Kidney capillary endothelial cell (primary cell): ENCODE measurements around the gene SCGB1A1.
A peak's percentile ranks its signal among the peaks of the same experiment; 100 is the strongest.

Source experiments
- DNase-seq: peaks from one replicate; pipeline ENCODE4 v3.0.0-alpha.2; 2018; ENCODE audit warnings: low spot score

SCGB1A1 gene

DNA sequence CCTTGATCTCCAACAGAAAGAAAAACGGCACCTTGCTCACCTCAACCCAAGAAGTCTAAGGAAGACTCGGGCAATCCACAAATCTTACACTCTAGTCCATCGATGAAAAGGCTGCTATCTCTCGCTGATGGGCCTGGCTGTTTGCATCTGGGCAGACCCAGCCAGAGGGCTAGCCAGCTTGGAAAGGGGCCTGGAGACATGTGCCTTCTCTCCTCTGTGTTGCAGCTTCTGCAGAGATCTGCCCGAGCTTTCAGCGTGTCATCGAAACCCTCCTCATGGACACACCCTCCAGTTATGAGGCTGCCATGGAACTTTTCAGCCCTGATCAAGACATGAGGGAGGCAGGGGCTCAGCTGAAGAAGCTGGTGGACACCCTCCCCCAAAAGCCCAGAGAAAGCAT lies 3.2 kb downstream of the SCGB1A1 start:
- no peak for DNase-seq

DNA sequence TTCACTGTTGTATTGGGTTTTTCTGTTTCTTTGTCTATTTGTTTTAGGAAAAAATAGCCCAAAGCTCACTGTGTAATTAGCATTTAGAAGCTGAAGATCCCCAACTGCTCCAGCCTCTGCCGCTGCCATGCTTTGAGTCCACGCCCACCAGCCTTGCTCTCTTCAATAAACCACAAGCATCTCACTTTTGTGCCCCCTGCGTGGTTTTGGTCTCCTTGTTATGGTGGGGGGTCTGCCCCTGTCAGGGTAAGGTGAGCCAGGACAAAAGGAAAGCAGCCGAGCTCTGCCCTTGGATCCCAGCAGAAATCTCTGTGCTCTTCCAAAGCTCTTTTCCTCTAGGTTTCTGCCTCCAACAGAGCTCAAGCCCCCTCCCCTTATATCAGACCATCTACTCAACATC lies 4.2 kb downstream of the SCGB1A1 start:
- DNase-seq: no peak

DNA sequence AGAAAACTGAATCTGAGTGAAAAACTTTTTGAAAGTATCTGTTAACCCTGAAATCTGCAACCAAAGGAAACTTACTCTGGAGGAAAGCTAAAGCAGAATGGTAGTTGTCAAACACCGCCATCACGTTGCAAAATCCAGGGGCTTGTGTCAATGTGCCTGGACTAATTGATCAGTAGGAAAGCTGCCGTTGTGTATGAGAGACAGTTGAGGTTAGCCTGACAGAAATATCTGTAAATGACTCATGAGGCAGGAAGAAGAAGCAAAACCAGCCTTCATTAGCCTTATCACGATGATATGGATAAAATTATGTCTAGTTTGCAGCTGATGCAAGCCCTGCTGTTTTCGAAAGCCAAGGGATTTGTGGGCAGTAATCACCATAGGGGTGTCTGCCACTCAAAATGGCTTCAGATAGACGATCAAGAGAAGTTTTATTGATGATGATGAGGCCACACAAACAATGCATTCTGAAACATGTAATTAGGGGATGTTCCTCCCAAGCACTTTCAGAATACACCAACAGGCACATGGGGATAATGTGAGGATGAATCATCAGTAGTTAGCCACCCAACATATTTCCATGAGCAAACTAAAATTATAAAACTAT lies 8.9 kb downstream of the SCGB1A1 start:
- no peak for DNase-seq

- DNase-seq: no peak
These were observed 10.2 kb downstream of the SCGB1A1 start for GRCh38 chr11:62428871-62429560.

- DNase-seq: no peak
These were observed 11.6 kb downstream of the SCGB1A1 start for GRCh38 chr11:62430425-62430824.

DNA sequence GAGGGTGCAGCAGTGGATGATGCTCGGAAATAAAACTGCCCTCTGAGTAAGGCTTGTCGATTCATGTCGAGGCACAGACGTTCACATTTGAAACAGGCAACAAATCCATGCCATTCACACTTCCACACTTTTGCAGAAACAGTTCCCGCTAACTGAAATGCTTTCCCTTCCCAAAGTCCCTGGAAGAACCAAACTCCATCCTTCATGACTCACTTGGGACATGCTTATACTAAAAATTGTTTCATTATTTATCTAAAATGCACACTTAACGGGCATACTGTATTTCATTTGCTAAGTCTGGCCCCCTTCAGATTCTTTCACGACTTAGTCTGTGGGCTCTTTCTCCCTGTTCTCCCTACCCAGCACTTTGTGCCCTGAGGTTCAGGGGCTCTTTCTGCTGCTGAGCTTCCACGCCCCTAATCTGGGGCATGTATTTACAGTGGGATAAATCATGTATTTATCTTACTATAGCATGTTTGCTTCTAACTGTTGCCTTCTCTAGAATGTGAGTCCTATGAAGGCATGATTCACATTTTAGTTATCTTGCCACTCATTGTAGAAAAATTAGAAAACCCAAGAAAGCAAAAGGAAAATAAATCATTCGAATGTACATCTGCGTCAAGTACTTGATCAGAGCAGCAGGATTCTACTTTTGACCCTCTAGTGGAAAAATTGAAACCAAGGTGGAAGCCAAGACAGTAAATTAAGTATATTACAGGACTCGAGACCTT lies 12.5 kb downstream of the SCGB1A1 start:
- DNase-seq: no peak

DNA sequence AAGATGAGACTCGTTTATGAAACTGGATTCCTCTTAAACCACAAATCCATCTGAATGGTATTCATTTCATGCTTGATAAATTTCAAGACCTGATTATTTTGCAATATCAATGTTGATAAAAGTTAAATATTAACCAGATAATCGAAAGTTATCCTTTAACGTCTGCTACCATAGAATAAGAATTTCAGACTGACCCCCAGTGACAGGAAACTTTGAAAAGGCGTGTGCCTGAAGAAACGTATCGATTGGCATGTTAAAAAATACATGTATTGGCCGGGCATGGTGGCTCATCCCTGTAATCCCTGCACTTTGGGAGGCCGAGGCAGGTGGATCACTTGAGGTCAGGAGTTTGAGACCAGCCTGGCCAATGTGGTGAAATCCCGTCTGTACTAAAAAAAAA lies 13.9 kb downstream of the SCGB1A1 start:
- no peak for DNase-seq

DNA sequence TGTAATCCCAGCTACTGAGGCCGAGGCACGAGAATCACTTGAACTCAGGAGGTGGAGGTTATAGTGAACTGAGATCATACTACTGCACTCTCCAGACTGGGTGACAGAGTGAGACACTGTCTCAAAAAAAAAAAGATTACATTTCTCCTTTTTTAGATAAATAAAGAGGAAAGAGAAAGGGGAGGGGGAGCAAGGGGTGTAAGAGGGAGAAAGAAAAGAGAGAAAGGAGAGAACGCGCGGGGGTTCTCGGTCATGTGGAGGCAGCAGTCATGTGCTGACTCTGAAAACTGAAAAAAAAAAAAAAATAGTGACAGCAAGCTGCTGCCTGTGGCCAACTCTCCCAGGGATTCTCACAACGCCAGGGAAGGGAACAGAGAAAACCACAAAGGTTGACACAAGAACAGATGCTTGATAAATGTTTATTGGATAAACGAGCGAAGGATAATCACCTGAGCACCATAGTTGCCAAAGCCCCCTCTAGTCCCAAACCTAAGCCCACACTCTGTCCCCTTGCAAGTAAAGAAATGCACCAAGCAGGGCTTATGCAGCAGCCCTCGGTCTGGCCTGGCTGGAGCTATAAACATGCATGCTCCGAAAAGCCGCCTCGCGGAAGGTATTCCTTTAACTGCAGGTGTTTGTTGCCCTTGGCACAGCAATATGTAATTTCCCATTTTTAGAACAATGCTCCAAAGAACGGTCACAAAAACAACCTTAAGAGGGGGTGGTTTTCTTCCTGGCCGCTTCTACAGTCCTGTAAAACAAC lies 14.5 kb downstream of the SCGB1A1 start:
- no peak for DNase-seq

- DNase-seq: no peak
These were observed 15.1 kb downstream of the SCGB1A1 start for GRCh38 chr11:62433904-62434276.

- DNase-seq: no peak
These were observed 17.2 kb downstream of the SCGB1A1 start for GRCh38 chr11:62435846-62436660.

DNA sequence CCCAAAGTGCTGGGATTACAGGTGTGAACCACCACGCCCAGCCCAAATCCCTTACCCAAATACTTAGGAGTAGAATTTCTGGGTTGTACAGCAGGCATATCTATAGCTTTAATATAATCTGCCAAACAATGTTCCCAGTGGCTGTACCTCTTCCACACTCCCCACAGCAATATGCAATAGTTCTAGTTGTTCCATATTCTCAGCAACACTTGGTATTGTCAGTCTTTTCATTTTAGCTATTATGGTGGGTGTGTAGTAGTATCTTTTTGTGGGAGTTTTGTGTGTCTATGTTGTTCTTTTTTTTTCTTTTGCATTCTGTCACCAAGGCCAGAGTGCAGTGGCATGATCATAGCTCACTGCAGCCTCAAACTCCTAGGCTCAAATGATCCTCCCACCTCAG lies 18.8 kb downstream of the SCGB1A1 start:
- DNase-seq: no peak

GRCh38 chr11:62438641-62439040 lies 19.8 kb downstream of the SCGB1A1 start:
- no peak for DNase-seq

- no peak for DNase-seq
These were observed 21.2 kb downstream of the SCGB1A1 start for GRCh38 chr11:62439785-62440602.

- DNase-seq: no peak
These were observed 24.8 kb downstream of the SCGB1A1 start for GRCh38 chr11:62443390-62444235.

DNA sequence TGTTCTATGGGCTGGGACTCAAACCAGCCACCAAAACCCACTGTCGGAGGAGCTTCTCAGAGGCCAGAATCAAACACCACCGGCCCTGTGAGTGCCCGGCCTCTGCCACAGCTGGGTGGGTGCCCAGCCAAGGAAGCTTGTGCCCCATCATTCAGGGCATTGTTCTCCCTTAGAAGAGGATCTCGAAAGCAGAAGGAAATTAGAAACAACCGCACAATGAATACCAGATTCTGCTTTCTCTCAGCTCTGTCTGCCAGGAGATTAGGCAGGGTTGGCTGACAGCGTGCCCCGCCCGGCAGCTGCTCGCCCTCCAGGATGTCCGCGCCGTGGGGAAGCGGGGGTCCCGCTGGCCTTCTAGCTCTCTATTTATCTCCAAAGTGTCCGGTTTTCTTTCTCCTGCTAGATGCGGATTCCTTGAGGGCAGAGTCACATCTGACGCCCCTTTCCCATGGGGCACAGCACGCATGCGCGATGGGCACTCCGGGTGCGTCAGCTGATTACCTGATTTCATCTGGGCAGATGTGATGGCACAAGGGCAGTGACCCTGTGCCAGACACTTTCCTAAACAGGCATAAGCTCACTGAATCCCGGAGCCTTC lies 25.5 kb downstream of the SCGB1A1 start:
- DNase-seq: peak; percentile 33

GRCh38 chr11:62444835-62445234 lies 26.0 kb downstream of the SCGB1A1 start:
- DNase-seq: no peak

DNA sequence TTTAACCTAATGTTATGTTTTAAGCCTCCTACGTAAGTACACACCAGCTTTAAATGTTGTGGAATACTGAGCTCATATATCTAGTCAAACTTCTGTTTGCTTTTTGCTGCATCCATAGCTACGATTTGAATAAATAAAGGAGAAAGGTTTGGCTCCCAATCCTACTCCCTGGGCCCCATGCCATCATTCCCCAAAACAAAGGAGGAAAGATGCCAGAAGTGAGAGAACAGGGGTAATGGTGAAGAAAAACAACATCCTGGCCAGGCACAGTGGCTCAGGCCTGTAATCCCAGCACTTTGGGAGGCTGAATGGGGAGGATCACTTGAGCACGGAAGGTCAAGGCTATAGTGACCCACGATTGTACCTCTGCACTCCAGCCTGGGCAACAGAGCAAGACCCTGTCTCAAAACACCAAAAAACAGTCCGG lies 26.5 kb downstream of the SCGB1A1 start:
- DNase-seq: no peak

- DNase-seq: no peak
These were observed 27.3 kb downstream of the SCGB1A1 start for GRCh38 chr11:62446091-62446490.

GRCh38 chr11:62449451-62449851 lies 30.6 kb downstream of the SCGB1A1 start:
- DNase-seq: no peak
